ENCODE data around the gene MYOD1.

MYOD1 gene

GRCh38 chr11:17751558-17751957, 32.2 kb downstream of the MYOD1 start:
- DNase-seq = no peak

GRCh38 chr11:17752144-17752543, 32.8 kb downstream of the MYOD1 start:
- no peak for DNase-seq

- no peak for DNase-seq
Measured at GRCh38 chr11:17753153-17753552, 33.8 kb downstream of the MYOD1 start.

GRCh38 chr11:17753641-17754040, 34.3 kb downstream of the MYOD1 start:
- DNase-seq = no peak

- no peak for DNase-seq
Measured at GRCh38 chr11:17755891-17756290, 36.5 kb downstream of the MYOD1 start.

- no peak for DNase-seq
Measured at GRCh38 chr11:17760102-17761029, 41.0 kb downstream of the MYOD1 start.

GRCh38 chr11:17762309-17762974, 43.1 kb downstream of the MYOD1 start:
- no peak for DNase-seq

GRCh38 chr11:17763244-17763643, 43.9 kb downstream of the MYOD1 start:
- no peak for DNase-seq

GRCh38 chr11:17763703-17764102, 44.3 kb downstream of the MYOD1 start:
- no peak for DNase-seq

- no peak for DNase-seq
Measured at GRCh38 chr11:17764446-17765218, 45.3 kb downstream of the MYOD1 start.

GRCh38 chr11:17765356-17766072, 46.1 kb downstream of the MYOD1 start:
- DNase-seq = no peak

- DNase-seq = no peak
Measured at GRCh38 chr11:17766073-17766359, 46.6 kb downstream of the MYOD1 start.

GRCh38 chr11:17766590-17766989, 47.2 kb downstream of the MYOD1 start:
- no peak for DNase-seq

- no peak for DNase-seq
Measured at GRCh38 chr11:17767301-17767885, 48.0 kb downstream of the MYOD1 start.

GRCh38 chr11:17767914-17768313, 48.5 kb downstream of the MYOD1 start:
- DNase-seq = no peak

- DNase-seq = no peak
Measured at GRCh38 chr11:17768547-17768946, 49.2 kb downstream of the MYOD1 start.

- no peak for DNase-seq
Measured at GRCh38 chr11:17769218-17769617, 49.8 kb downstream of the MYOD1 start.

GRCh38 chr11:17770048-17770652, 50.8 kb downstream of the MYOD1 start:
- DNase-seq = no peak

- DNase-seq = no peak
Measured at GRCh38 chr11:17770917-17771316, 51.5 kb downstream of the MYOD1 start.

GRCh38 chr11:17771415-17771814, 52.0 kb downstream of the MYOD1 start:
- DNase-seq = no peak
